Sigmoid colon (tissue), 4 donors: ENCODE data around the gene FBXO48.
"Not testable (repeated sequence)": the region's sequence is repeated elsewhere in the genome, so short reads cannot be mapped to it uniquely, and the experiment has no call there.

Experiments used
- EP300 ChIP-seq, 4 donors: sonication (generic); formaldehyde crosslinking; IDR thresholded peaks; one replicate each; pipeline ENCODE4 v1.6.1; 2017; ENCODE audit warnings: antibody characterized with exemption in 4 of 4
- POLR2A ChIP-seq, 2 donors: fragments of 450-650 bp; IDR thresholded peaks; one replicate each; pipeline ENCODE4 v1.6.1; 2016; ENCODE audit warnings: antibody characterized with exemption in 2 of 2, mild to moderate bottlenecking in 2 of 2, moderate library complexity in 2 of 2
- POLR2AphosphoS5 ChIP-seq, 4 donors: sonication (generic); formaldehyde crosslinking; IDR thresholded peaks; one replicate each; pipeline ENCODE4 v1.6.1; 2017; ENCODE audit warnings: antibody characterized with exemption in 4 of 4
- TF ChIP-seq, protein P1 (sequence below), 4 experiments: fragments of 450-650 bp in 3 of 4; fragments of 200-600 bp in 1 of 4; IDR thresholded peaks; one replicate each; pipeline ENCODE4 v1.5.1; 2016 to 2019; ENCODE audit warnings: antibody characterized with exemption in 4 of 4, mild to moderate bottlenecking in 3 of 4, moderate library complexity in 2 of 4

DNA sequence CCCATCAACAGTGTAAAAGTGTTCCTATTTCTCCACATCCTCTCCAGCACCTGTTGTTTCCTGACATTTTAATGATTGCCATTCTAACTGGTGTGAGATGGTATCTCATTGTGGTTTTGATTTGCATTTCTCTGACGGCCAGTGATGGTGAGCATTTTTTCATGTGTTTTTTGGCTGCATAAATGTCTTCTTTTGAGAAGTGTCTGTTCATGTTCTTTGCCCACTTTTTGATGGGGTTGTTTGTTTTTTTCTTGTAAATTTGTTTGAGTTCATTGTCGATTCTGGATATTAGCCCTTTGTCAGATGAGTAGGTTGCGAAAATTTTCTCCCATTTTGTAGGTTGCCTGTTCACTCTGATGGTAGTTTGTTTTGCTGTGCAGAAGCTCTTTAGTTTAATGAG lies 20.7 kb downstream of the FBXO48 start:
- not testable (repeated sequence) for TF ChIP-seq POLR2AphosphoS5, POLR2A, EP300 (IDR thresholded peaks at IDR 0.05)
- TF ChIP-seq, protein P1, sequence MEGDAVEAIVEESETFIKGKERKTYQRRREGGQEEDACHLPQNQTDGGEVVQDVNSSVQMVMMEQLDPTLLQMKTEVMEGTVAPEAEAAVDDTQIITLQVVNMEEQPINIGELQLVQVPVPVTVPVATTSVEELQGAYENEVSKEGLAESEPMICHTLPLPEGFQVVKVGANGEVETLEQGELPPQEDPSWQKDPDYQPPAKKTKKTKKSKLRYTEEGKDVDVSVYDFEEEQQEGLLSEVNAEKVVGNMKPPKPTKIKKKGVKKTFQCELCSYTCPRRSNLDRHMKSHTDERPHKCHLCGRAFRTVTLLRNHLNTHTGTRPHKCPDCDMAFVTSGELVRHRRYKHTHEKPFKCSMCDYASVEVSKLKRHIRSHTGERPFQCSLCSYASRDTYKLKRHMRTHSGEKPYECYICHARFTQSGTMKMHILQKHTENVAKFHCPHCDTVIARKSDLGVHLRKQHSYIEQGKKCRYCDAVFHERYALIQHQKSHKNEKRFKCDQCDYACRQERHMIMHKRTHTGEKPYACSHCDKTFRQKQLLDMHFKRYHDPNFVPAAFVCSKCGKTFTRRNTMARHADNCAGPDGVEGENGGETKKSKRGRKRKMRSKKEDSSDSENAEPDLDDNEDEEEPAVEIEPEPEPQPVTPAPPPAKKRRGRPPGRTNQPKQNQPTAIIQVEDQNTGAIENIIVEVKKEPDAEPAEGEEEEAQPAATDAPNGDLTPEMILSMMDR (IDR thresholded peaks at IDR 0.05) = not testable (repeated sequence)
